SK-N-SH treated with all-trans-retinoic acid at 6 μM for 48 hours (cell line): ENCODE data around the gene SMIM38.
"Not testable (repeated sequence)": the region's sequence is repeated elsewhere in the genome, so short reads cannot be mapped to it uniquely, and the experiment has no call there.

Experiments used
- ATAC-seq: fragments of 200-7000 bp; cut with Tn5 transposase; 3 replicates; pipeline ENCODE4 v1.9.1; 2020; ENCODE audit warnings: mild to moderate bottlenecking, moderate library complexity
- ARNTL ChIP-seq: fragments of 450-650 bp; formaldehyde crosslinking; IDR thresholded peaks from 2 replicates; pipeline ENCODE4 v1.5.0; 2020; ENCODE audit warnings: low read depth, mild to moderate bottlenecking, moderate library complexity, borderline replicate concordance
- BACH2 ChIP-seq: fragments of 250-450 bp; sonication (Bioruptor Pico); IDR thresholded peaks from 2 replicates; pipeline ENCODE4 v1.9.0; 2021; ENCODE audit warnings: mild to moderate bottlenecking, borderline replicate concordance
- CSDC2 ChIP-seq: fragments of 250-450 bp; sonication (Bioruptor Pico); IDR thresholded peaks from 2 replicates; pipeline ENCODE4 v1.5.0; 2020; ENCODE audit warnings: mild to moderate bottlenecking, moderate library complexity
- ESRRG ChIP-seq: fragments of 250-450 bp; sonication (Bioruptor Pico); IDR thresholded peaks from 2 replicates; pipeline ENCODE4 v1.6.1; 2021; ENCODE audit warnings: mild to moderate bottlenecking
- GLIS3 ChIP-seq: fragments of 250-450 bp; sonication (Bioruptor Pico); IDR thresholded peaks from 2 replicates; pipeline ENCODE4 v1.5.0; 2020; ENCODE audit warnings: mild to moderate bottlenecking, moderate library complexity
- ISL1 ChIP-seq: fragments of 250-450 bp; sonication (Bioruptor Pico); IDR thresholded peaks from 2 replicates; pipeline ENCODE4 v2.1.2; 2022; ENCODE audit warnings: mild to moderate bottlenecking, moderate library complexity
- OSR1 ChIP-seq: fragments of 250-450 bp; sonication (Bioruptor Pico); IDR thresholded peaks from 2 replicates; pipeline ENCODE4 v1.8.0; 2022; ENCODE audit warnings: moderate library complexity, mild to moderate bottlenecking, inconsistent platforms
- PPARA ChIP-seq: fragments of 250-450 bp; sonication (Bioruptor Pico); IDR thresholded peaks from 2 replicates; pipeline ENCODE4 v1.5.0; 2020; ENCODE audit warnings: mild to moderate bottlenecking, borderline replicate concordance
- SNAI2 ChIP-seq: fragments of 250-450 bp; sonication (Bioruptor Pico); IDR thresholded peaks from 2 replicates; pipeline ENCODE4 v1.5.0; 2020; ENCODE audit warnings: mild to moderate bottlenecking, moderate library complexity
- TCF4 ChIP-seq: fragments of 250-450 bp; sonication (Bioruptor Pico); IDR thresholded peaks from 2 replicates; pipeline ENCODE4 v1.8.0; 2021; ENCODE audit warnings: mild to moderate bottlenecking, moderate library complexity, borderline replicate concordance
- TOX ChIP-seq: fragments of 250-450 bp; sonication (Bioruptor Pico); IDR thresholded peaks from 2 replicates; pipeline ENCODE4 v1.8.0; 2021; ENCODE audit warnings: mild to moderate bottlenecking, moderate library complexity, borderline replicate concordance
- ZNF70 ChIP-seq: fragments of 450-650 bp; formaldehyde crosslinking; IDR thresholded peaks from 2 replicates; pipeline ENCODE4 v1.5.0; 2020; ENCODE audit warnings: mild to moderate bottlenecking, moderate library complexity
- ZNF8 ChIP-seq: fragments of 450-650 bp; formaldehyde crosslinking; IDR thresholded peaks from 2 replicates; pipeline ENCODE4 v1.5.0; 2020; ENCODE audit warnings: mild to moderate bottlenecking, moderate library complexity
- TF ChIP-seq, protein P1 (sequence below): fragments of 250-450 bp; sonication (Bioruptor Pico); IDR thresholded peaks from 2 replicates; pipeline ENCODE4 v1.5.1; 2021; ENCODE audit warnings: mild to moderate bottlenecking, moderate library complexity
- TF ChIP-seq, protein P2 (sequence below): fragments of 250-450 bp; sonication (Bioruptor Pico); IDR thresholded peaks from 2 replicates; pipeline ENCODE4 v1.5.0; 2020; ENCODE audit warnings: mild to moderate bottlenecking, moderate library complexity
- TF ChIP-seq, protein P3 (sequence below): fragments of 250-450 bp; sonication (Bioruptor Pico); IDR thresholded peaks from 2 replicates; pipeline ENCODE4 v1.5.1; 2020; ENCODE audit warnings: low read depth, mild to moderate bottlenecking, moderate library complexity
- TF ChIP-seq, protein P4 (sequence below): fragments of 250-450 bp; sonication (Bioruptor Pico); IDR thresholded peaks from 2 replicates; pipeline ENCODE4 v1.8.0; 2021; ENCODE audit warnings: low read depth, mild to moderate bottlenecking, moderate library complexity, borderline replicate concordance
- TF ChIP-seq, protein P5 (sequence below): fragments of 250-450 bp; sonication (Bioruptor Pico); IDR thresholded peaks from 2 replicates; pipeline ENCODE4 v1.8.0; 2020; ENCODE audit warnings: mild to moderate bottlenecking, moderate library complexity, borderline replicate concordance

Gene SMIM38

DNA sequence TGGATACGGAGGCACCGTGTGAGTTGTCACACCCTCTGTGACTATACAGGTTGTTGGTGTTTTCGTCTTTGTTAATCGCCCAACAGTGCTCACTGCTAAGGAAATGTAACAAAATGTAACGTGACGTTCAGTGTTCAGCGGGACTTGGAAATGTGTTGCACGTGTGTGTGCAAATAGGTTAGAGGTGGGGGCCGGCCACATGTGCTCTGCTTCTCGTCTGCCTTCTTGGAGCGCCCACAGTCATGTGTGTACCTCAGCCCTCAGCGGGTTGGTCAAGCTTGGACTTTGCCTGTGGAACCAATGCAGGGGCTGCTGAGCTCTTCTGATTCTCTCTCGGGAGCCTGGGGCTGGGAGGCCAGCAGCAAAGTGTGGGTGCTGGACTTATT is 7.4 kb upstream of the SMIM38 start:
- ATAC-seq = no peak
- TF ChIP-seq, protein P1, sequence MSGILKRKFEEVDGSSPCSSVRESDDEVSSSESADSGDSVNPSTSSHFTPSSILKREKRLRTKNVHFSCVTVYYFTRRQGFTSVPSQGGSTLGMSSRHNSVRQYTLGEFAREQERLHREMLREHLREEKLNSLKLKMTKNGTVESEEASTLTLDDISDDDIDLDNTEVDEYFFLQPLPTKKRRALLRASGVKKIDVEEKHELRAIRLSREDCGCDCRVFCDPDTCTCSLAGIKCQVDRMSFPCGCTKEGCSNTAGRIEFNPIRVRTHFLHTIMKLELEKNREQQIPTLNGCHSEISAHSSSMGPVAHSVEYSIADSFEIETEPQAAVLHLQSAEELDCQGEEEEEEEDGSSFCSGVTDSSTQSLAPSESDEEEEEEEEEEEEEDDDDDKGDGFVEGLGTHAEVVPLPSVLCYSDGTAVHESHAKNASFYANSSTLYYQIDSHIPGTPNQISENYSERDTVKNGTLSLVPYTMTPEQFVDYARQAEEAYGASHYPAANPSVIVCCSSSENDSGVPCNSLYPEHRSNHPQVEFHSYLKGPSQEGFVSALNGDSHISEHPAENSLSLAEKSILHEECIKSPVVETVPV (CRISPR knock-in tag) = no peak

GRCh38 chr11:69148806-69149205 is 6.9 kb upstream of the SMIM38 start:
- TF ChIP-seq, protein P2, sequence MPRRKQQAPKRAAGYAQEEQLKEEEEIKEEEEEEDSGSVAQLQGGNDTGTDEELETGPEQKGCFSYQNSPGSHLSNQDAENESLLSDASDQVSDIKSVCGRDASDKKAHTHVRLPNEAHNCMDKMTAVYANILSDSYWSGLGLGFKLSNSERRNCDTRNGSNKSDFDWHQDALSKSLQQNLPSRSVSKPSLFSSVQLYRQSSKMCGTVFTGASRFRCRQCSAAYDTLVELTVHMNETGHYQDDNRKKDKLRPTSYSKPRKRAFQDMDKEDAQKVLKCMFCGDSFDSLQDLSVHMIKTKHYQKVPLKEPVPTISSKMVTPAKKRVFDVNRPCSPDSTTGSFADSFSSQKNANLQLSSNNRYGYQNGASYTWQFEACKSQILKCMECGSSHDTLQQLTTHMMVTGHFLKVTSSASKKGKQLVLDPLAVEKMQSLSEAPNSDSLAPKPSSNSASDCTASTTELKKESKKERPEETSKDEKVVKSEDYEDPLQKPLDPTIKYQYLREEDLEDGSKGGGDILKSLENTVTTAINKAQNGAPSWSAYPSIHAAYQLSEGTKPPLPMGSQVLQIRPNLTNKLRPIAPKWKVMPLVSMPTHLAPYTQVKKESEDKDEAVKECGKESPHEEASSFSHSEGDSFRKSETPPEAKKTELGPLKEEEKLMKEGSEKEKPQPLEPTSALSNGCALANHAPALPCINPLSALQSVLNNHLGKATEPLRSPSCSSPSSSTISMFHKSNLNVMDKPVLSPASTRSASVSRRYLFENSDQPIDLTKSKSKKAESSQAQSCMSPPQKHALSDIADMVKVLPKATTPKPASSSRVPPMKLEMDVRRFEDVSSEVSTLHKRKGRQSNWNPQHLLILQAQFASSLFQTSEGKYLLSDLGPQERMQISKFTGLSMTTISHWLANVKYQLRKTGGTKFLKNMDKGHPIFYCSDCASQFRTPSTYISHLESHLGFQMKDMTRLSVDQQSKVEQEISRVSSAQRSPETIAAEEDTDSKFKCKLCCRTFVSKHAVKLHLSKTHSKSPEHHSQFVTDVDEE (CRISPR knock-in tag) = no peak
- TF ChIP-seq ESRRG (no peak), GLIS3 (no peak), CSDC2 (CRISPR knock-in tag) (no peak), OSR1 (CRISPR knock-in tag) (no peak), ZNF70 (CRISPR knock-in tag) (no peak), TOX (CRISPR knock-in tag) (no peak), ISL1 (no peak), BACH2 (no peak), SNAI2 (CRISPR knock-in tag) (no peak), ARNTL (CRISPR knock-in tag) (no peak), TCF4 (CRISPR knock-in tag) (no peak), PPARA (CRISPR knock-in tag) (no peak)
- TF ChIP-seq, protein P3, sequence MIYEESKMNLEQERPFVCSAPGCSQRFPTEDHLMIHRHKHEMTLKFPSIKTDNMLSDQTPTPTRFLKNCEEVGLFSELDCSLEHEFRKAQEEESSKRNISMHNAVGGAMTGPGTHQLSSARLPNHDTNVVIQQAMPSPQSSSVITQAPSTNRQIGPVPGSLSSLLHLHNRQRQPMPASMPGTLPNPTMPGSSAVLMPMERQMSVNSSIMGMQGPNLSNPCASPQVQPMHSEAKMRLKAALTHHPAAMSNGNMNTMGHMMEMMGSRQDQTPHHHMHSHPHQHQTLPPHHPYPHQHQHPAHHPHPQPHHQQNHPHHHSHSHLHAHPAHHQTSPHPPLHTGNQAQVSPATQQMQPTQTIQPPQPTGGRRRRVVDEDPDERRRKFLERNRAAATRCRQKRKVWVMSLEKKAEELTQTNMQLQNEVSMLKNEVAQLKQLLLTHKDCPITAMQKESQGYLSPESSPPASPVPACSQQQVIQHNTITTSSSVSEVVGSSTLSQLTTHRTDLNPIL (CRISPR knock-in tag) = no peak
- TF ChIP-seq, protein P1 (CRISPR knock-in tag) = no peak
- TF ChIP-seq, protein P4, sequence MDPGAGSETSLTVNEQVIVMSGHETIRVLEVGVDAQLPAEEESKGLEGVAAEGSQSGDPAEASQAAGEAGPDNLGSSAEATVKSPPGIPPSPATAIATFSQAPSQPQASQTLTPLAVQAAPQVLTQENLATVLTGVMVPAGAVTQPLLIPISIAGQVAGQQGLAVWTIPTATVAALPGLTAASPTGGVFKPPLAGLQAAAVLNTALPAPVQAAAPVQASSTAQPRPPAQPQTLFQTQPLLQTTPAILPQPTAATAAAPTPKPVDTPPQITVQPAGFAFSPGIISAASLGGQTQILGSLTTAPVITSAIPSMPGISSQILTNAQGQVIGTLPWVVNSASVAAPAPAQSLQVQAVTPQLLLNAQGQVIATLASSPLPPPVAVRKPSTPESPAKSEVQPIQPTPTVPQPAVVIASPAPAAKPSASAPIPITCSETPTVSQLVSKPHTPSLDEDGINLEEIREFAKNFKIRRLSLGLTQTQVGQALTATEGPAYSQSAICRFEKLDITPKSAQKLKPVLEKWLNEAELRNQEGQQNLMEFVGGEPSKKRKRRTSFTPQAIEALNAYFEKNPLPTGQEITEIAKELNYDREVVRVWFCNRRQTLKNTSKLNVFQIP = no peak
- TF ChIP-seq, protein P5, sequence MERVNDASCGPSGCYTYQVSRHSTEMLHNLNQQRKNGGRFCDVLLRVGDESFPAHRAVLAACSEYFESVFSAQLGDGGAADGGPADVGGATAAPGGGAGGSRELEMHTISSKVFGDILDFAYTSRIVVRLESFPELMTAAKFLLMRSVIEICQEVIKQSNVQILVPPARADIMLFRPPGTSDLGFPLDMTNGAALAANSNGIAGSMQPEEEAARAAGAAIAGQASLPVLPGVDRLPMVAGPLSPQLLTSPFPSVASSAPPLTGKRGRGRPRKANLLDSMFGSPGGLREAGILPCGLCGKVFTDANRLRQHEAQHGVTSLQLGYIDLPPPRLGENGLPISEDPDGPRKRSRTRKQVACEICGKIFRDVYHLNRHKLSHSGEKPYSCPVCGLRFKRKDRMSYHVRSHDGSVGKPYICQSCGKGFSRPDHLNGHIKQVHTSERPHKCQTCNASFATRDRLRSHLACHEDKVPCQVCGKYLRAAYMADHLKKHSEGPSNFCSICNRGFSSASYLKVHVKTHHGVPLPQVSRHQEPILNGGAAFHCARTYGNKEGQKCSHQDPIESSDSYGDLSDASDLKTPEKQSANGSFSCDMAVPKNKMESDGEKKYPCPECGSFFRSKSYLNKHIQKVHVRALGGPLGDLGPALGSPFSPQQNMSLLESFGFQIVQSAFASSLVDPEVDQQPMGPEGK = no peak
- TF ChIP-seq, all 23 proteins: peak for 0
- ATAC-seq = no peak

DNA sequence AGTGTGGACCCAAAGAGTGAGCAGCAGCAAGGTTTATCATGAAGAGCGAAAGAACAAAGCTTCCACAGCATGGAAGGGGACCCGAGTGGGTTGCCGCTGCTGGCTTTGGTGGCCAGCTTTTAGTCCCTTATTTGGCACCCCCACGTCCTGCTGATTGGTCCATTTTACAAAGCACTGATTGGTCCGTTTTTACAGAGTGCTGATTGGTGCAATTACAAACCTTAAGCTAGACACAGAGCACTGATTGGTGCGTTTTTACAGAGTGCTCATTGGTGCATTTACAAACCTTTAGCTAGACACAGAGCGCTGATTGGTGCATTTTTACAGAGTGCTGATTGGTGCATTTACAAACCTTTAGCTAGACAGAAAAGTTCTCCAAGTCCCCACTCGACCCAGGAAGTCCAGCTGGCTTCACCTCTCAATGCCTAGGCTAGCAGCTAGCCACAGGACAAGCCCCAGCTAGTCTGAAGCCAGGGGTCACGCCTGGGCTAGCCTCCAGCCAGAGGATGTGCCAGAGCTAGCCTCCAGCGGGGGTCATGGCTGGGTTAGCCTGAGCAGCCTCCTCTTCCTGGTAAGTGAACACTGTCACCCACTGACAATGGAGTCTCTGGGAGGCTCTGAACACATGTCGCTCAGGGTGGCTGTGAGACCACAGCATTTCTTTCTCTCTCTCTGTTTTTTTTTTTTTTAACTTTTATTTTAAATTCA is 6.2 kb upstream of the SMIM38 start:
- ATAC-seq = not testable (repeated sequence)

DNA sequence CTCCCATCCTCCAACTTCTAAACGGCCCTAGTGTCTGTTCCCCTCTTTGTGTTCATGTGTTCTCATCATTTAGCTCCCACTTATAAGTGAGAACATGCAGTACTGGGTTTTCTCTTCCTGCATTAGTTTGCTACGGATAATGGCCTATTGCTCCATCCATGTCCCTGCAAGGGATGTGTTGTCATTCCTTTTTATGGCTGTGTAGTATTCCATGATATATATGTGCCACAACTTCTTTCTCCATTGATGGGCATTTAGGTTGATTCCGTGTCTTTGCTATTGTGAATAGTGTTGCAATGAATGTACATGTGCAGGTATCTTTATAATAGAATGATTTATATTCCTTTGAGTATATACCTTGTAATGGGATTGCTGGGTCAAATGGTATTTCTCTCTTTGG is 5.6 kb upstream of the SMIM38 start:
- ATAC-seq = no peak
- TF ChIP-seq, protein P1 (CRISPR knock-in tag) = no peak
- TF ChIP-seq ZNF8 (CRISPR knock-in tag) = peak; percentile 70; the same call in 1 of the 2 replicates
- TF ChIP-seq, all 23 proteins: peak for 1
